NCI-H1436 (cell line): Measurements from ENCODE around the gene SIX2.
"Not testable (repeated sequence)": the region's sequence is repeated elsewhere in the genome, so short reads cannot be mapped to it uniquely, and the experiment has no call there.

Experiments
- DNase-seq: peaks from one replicate; lab custom pipeline; 2025; lab: John Stamatoyannopoulos, UW

SIX2 gene

DNA sequence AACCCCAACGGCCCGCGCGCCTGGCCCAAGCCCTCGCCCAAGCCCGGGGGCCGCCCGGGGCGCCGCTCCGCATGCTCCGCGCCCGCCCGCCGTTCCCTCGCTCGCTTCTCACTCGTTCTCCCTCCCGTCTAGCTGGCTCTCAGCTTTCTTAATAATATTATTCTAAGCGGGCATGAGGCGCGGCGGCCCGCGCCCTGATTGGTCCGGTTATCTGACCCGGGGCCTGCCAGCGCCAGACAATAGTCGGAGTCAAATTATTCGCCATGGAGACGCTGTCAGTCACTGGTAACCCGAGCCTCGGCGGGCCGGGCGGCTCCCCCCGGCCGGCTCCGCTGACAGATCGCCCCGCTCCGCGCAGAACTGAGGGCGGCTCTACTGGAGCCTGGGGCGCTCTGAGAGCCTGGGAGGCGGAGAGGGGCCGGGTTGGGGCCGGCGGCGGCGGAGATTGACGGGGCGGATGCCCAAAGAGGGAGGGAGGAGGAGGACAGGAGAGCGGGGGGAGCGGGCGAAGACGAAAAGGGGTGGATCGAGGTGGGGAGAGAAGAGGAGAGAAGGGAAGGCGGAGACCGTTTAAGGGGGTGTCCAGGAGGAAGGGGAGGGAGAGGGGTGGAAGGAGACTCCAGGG, at the start of gene SIX2:
Gene SIX2, minus strand, starts transcription at position 150 of the 625 bp plus-strand sequence. CDS start 342 bp downstream, outside the sequence.
- peak; percentile 97 for DNase-seq

DNA sequence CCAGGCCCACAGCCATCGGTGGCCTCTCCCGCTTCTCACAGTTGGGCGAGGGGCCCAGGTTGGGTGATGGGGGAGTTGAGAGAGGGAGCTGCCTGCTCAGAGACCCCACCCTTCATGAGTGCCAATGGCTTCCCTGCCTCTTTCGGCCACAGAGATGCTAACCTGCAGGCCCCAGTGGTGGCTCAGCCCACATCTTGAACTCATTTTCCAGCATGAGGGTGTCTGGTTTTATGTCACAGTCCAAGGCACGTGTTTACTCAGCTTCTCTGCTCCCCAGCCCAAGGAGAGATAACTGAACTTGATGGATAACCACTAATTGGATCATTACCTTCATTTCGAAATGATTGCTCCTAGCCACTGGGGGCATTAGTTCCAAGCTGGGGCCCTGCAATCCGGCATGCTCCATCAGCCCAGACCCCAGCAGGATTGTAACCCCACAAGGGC, 45.9 kb upstream of the SIX2 start:
- no peak for DNase-seq

DNA sequence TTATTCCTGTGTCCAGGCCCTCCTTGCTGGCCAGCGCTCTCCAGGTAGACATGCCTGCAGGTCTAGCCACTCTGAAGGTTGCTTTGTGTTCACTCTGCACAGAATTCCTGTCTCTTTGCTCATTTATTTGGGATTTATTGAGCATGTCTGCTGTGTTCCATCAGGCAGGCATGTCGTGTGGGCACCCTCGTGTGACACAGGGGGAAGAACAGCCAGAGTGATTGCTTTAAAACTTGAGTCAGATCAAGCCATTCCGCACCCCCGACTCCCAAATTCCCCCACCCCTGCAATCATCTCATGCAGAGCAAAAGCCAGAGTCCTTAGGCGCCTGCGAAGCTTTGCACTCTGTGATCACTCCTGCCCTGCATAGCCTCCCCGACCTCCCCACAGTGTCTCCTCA, 44.7 kb upstream of the SIX2 start:
- DNase-seq = no peak

DNA sequence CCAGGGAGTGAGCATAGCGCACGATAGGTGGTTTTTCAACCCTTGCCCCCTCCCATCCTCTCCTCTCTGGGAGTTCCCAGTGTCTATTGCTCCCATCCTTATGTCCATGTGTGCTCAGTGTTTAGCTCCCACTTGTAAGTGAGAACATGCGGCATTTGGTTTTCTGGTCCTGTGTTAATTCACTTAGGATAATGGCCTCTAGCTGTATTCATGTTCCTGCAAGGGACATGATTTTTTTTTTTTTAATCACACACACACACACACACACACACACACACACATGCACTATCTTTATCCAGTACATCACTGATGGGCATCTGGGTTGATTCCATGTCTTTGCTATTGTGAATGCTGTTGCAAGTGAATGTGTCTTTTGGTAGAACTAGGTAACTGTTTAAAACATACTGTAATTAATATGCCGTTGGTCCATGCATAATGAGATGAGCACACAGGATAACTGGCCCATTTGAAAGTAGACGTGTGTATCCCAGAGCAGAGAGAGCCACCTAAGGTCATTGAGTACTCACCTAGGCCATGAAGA, 43.2 kb upstream of the SIX2 start:
- no peak for DNase-seq

DNA sequence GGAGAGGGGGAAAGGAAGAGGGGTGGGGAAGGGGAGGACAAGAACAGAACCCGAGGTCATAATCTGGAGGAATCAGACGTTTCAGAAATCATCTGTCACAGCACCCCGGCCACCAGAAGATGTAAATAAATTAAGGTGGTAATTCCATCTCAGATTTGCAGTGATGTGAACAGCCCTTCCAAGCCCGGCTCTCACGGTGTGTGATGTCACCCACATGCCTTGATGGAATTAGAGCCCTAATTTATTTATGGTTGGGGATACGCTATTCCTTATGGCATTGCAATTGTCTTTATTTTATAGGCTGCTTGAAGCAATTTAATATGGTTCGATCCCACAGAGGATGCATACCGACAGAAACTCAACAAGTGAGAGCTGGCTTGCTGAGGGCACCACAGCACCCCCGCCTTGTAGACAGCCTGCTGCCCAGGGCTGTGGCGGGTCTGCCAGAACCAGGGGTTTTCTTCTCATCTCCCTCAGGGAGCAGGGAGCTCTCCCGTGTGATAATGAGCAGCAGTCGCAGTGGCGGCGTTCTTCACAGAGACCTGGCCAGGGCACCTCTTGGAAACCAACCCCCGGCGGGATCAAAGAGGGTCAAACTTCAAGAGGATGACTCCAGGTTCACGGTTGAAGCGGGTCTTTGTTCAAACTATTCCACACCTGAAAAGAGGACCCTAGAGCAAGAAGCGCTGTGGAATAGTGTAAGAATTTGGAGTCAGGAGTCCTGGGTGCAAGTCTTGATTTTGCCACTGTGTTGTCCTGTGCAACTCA, 40.5 kb upstream of the SIX2 start:
- no peak for DNase-seq

DNA sequence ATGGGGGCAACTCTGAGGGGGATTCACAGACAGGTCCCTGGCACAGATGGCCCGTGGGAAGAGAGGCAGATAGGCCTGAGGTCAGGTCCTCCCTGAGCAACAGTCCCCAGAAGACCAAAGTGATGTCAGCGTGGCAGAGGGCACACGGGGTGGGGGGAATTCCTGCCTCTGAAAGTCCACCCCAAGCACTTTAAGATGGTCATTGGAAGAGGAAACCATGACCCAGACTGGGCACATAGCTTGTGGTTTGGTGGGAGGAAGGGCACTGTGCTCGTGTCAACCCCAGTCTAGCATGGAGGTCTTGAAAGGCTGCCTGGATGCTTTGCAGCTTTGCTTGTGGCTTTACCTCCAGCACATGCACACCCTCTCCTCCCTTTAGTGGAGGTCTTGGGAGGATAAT, 38.0 kb upstream of the SIX2 start:
- no peak for DNase-seq

DNA sequence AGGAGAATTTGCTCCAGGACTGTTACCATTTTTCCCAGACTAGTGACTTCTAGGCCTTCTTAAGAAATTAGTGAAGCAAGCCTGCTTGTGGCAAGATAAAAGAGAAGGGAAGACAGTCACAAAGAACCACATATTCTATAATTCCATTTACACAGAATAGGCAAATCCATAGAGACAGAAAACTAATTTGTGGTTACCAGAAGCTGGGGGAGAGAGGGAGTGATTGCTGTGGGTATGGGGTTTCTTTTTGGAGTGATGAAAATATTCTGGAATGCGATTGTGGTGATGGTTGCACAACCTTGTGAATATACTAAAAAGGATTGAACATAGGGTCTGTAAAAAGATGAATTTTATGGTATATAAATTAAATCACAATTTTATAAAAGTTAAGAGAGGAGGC, 37.5 kb upstream of the SIX2 start:
- no peak for DNase-seq

DNA sequence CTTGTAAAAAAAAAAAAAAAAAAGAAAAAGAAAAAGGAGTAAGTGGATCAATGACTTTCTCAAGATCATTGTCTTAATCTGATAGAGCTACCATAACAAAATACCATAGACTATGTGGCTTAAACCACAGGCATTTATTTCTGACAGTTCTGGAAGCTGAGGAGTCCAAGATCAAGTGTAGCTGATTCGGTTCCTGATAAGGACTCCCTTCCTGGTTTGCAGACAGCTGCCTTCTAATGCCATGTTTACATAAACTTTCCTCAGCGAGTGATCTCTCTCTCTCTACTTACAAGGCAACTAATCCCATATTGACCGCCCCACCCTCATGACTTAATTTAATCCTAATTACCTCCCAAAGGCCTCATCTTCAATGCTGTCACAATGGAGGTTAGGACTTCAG, 36.5 kb upstream of the SIX2 start:
- no peak for DNase-seq

DNA sequence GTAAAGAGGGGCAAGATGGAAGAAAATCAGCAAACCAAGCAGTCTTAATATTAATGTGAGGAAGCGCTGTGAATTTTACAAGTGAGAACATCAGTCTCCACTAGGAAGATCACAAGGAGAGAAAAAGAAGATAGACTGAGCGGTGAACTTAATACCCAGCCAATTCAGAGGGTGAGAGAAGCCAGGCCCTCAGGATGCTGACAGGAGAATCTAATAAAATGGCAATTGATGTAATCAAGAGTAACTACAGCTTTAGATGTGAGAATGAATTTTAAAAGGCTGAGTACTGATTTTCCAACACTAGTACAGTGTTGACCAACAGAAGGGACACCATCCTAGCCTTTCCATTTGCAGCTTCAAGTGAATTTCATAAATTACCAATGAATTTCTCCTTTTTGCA, 35.7 kb upstream of the SIX2 start:
- no peak for DNase-seq

DNA sequence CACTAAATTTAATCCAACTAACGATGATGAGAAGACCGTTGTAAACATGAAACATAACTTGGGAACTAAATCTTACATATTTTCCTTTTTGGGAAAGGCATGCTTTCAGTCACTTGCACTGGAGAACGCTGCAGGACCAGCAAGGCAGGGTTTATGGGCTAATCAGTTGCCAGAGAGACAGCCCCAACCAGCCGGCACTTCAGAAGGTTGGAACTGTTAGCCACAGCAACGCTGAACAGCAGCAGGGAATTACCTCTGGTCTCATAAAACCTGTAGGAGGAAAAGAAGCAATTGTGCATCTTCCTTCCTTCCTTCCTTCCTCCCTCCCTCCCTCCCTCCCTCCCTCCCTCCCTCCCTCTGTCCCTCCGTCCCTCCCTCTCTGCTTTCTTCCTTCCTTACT, 33.9 kb upstream of the SIX2 start:
- no peak for DNase-seq

DNA sequence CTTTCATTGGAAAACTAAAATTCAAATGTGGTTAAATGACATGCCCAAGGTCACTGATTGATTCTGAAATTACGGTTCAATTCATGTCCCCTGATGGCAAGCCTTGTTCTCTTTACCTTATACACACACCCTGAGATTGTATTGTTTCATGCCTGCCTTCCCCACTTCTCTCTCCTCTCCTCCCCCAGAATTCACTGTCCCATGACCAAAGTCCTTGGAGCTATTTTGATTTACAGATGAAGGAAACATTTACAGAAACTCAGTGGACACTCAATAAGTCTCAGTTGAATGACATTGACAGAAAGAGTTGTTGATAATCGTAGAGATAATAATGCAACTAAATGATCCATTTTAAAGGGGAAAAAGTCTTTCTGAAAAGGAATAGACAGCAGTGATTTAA, 33.1 kb upstream of the SIX2 start:
- DNase-seq = no peak

DNA sequence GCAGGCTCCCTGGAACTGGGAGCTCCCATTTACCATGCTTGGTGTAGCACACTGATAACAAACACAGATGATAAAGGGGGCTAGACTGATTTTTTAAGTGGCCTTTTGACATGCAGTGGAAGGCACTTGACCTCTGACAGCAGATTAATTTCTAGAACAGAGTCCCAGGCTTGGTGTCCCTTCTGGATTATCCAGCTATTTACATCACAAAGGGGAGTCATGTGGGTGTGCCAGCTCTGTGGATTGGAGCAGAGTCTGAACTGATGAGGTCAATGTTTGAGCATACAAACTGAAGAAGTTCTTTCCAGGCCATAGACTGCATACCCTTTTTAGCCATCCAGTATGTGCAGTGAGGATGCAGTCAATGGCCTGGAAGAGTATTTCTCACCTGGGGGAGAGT, 31.5 kb upstream of the SIX2 start:
- no peak for DNase-seq

DNA sequence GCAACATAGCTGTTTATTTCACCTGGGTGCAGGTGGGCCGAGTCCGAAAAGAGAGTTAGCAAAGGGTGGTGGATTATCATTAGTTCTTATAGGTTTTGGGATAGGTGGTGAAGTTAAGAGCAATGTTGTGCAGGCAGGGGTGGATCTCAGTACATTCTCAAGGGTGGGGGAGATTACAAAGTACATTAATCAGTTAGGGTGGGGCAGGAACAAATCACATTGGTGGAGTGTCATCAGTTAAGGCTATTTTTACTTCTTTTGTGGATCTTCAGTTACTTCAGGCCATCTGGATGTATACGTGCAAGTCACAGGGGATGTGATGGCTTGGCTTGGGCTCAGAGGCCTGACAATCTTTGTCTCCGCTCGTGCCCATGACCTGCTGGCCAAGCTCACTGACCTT, 30.6 kb upstream of the SIX2 start:
- DNase-seq = not testable (repeated sequence)

DNA sequence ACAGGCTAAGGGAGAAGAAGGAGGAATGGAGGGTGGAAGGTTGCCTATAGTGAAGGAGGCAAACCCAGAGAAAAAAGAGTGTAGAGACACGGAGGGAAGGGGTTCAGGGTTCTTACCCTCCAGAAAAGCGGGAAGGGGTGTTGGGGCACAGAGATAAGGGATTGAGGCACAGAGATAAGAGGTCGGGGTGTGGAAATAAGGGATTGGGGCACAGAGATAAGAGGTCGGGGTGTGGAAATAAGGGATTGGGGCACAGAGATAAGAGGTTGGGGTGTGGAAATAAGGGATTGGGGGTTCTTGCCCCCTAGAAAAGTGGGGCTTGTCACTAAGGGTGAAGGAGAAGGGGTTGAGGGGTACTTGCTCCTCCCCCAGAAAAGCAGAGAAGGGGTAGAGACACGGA, 29.6 kb upstream of the SIX2 start:
- DNase-seq = not testable (repeated sequence)

DNA sequence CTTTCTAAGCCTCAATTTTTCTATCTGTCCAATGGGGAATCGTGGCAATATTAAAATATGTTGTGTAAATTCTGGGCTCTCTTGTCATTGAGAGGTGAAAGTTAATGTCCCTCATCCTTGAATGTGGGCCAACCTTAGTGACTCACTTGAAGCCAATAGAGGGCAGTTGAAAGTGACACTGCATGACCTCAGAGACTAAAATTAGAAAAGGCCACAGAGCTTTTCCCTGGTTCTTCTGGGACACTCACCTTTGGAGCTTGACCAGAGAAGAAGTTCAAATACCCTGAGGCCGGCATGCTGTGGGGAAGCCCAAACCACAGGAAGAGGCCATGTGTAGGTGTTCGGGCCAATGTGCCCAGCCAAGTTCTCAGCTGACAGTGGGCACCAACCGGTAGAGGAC, 24.1 kb upstream of the SIX2 start:
- DNase-seq = no peak

DNA sequence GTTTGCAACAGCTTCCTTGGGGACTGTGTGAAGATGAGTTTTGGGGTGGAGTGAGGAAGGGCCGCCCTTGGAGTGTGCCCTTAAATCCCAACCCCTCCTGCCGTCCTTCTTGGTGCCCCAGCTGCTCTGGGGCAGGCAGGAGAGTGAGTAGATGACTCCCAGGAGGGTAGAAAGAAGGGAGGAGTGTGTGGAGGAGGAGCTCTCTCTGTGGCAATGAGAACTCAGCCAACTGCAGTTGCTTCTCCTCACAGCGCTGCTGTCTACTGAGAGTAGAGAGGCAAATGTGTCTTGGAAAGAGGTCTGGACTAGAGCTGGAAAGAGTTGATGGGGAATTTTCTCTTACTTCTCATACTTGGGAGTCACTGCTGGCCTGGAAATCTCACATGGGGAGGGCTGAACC, 21.8 kb upstream of the SIX2 start:
- DNase-seq = no peak

DNA sequence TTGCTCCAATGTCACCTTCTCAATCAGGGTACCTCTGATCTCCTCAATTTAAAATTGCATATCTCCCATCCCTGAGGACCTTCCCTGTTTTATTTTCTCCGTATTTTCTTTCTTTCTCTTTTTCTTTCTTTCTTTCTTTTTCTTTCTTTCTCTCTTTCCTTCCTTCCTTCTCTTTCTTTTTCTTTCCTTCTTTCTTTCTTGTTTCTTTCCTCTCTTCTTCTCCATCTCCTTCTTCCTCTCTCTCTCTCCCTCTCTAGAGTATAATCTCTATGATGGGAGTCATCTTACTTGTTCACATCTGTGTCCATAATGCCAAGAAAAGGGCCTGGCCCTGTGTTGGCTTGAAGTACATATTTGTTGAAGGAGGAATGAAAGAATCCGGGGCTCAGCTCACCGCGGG, 21.3 kb upstream of the SIX2 start:
- DNase-seq = no peak

DNA sequence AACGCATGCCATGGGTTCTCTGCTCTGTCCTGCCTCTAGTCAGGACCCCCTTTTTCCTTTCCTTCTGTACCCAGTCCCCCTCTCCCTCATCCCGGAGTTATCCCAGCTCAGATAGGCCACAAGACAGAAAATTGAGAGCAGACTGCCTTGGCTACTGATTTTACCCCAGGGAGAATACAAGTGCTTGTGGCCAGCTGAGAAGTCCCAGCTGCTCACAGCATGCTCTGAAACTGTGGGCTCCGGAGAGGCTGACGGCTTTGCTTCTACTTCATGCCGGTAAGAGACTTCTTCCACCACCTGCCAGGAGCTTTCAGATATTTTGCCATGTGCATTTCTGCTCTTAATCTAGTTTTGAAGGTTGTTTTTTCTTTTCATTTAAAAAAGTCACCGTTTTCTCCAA, 20.0 kb upstream of the SIX2 start:
- no peak for DNase-seq

DNA sequence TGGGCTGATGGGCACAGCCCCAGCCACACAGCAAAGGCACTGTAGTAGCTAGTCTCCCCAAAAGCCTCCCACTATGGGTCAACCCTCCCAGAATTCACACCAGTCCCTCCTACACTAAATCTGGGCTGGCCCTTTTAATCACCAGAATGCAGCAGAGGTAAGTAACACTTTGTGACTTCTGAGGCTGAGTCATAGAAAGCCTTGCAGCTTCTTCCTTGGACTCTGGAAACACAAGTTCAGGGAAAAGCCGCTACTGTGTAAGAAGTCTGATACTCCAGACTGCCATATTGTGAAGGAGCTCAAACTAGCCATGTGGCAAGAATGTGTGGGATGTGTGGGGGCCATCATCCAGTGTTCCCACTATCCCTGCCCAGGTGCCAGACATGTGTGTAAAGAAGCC, 19.0 kb upstream of the SIX2 start:
- no peak for DNase-seq

DNA sequence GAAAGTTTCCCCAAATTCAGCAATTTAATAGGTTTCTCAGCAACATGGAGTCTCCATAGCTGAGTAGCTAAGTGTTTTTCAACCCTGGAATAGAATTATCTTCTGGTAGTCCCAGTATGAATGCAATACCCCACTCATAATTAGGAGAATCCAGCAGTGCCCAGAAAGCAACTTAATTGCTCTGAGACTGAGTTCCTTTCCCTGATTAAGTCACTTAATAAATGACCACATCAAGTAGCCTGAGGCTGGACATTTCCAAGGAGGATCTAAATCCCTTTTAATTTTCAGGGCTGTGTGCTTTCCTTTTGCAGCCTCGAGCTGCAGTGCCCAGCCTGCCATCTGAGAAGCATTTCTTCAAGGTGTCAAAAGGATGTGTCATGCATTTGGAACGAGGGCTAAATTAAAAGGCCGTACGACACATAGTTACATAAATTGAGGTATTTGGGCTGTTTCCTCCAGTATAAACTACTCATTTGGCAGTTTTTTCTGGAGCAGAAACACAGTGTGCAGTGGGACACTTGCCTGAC, 17.7 kb upstream of the SIX2 start:
- no peak for DNase-seq

DNA sequence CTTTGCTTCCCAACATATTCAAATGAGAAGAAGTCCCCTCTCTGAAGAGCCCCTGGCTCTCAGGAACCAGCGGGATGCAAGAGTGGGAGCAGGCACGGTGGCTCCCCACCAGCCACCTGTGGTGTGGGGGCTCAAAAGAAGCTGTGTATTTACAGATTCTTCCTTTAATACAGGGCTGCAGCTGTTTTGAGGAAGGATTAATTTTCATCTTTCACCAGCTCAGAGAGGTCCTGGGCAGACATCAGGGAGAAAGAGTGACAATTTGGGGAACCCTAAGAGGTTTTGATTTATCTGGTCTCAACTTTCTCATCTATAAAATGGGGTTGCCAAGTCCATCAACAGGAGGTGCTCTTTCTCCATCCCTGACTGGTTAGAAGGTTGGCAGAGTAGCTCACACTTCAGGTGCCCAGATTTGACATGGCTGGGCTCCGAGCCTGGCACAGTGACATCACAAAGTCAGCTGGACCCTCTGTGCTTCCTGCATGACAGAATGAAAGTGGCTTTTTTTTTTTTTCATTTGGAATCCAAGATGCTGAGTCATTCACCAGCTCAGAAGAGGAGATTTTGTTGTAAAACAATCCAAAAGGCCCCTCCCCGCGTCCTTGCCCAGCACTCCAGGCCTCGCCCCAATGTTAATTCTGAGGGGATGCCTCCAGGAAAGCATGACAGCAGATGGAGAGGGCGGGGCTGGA, 15.5 kb upstream of the SIX2 start:
- DNase-seq = no peak

DNA sequence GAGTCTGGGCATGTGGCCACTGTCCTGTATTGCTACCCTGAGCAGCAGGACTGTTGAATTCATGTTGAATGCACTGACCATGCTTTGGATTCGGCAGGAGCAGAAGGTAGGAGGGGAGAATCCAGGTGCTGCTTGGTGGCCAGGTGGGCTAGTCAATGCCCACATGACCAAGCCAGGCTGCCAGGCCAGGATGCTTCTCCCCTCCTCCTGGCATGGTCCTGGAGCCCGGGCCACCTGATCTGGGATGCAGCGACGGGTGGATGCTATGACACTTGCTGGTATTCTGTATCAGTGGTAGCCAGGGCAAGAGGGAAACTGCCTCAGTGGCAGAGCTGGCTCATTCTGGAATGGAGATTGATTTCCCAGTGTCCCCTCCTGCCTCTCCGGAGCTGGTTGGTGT, 14.8 kb upstream of the SIX2 start:
- no peak for DNase-seq

DNA sequence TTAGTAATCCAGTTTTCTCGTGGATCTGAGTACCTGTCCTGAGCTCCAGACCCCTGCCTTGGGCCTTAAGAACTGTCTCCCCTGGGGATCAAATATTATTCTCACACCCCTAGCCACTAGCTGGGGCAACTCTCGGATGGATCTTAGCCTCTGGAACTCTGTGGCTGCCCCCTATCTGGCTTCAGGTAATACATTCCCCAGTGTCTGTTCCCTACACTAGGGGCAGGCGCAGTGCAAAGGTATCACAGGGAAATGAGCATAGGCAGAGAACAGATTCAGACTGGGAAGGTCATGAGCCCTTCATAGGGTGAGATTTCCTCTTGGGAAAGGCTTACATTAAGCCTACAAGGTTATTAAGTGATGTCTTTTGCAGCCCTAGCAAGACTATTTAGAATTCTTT, 11.2 kb upstream of the SIX2 start:
- DNase-seq = no peak
